Measurements from ENCODE around the gene TRMT10C. TPM values are rescaled to one million over a fixed set of nuclear protein-coding genes. Genes with fewer than 3 reads are reported as not detected.
A peak's percentile ranks its signal among the peaks of the same experiment; 100 is the strongest.

The TRMT10C gene
- total and polyA plus RNA-seq, 9 of the 15 experiments (the other 6 are each of a cell fraction or from before 2014, with no cell fraction given) = 48.6 to 106 (median 63.9) TPM

DNA sequence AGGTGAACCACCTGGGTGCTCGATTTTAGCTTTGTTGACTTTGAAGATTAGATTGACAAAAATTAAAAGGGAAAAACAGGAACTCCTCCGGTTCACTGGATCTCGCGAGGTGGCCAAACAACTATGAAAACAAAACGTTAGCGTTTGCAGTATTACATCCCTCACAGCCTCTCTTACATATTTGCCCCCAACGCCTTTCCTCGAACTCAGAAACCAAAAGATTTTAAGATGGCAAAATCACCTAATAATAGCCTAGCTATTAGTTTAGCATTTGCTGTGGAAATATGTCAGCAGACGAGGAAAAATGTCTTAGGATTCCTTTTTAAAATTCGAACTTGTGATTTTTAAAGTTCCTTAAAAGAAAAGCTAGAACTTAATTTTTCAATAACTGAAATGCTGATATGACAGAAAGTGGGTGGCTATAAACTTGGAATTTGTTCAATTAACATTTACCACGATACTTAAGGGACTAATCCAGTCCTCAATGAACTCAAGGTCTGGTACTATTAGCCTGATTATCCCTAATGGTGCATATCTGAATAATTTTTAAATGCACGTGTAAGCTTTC is 48.2 kb upstream of the TRMT10C start (continued):
- TF ChIP-seq ZNF584 (CRISPR knock-in tag; IDR thresholded peaks at IDR 0.05; ENCODE audit: low read depth) = no peak
- no peak for TF ChIP-seq POLR3A (IDR thresholded peaks at IDR 0.05; ENCODE audit: borderline replicate concordance, extremely low read depth, insufficient read depth, insufficient read length)
- TF ChIP-seq, protein P1, sequence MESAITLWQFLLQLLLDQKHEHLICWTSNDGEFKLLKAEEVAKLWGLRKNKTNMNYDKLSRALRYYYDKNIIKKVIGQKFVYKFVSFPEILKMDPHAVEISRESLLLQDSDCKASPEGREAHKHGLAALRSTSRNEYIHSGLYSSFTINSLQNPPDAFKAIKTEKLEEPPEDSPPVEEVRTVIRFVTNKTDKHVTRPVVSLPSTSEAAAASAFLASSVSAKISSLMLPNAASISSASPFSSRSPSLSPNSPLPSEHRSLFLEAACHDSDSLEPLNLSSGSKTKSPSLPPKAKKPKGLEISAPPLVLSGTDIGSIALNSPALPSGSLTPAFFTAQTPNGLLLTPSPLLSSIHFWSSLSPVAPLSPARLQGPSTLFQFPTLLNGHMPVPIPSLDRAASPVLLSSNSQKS (CRISPR knock-in tag; IDR thresholded peaks at IDR 0.05) = no peak
- no peak for TF ChIP-seq HLTF (IDR thresholded peaks at IDR 0.05)
- TF ChIP-seq, protein P2, sequence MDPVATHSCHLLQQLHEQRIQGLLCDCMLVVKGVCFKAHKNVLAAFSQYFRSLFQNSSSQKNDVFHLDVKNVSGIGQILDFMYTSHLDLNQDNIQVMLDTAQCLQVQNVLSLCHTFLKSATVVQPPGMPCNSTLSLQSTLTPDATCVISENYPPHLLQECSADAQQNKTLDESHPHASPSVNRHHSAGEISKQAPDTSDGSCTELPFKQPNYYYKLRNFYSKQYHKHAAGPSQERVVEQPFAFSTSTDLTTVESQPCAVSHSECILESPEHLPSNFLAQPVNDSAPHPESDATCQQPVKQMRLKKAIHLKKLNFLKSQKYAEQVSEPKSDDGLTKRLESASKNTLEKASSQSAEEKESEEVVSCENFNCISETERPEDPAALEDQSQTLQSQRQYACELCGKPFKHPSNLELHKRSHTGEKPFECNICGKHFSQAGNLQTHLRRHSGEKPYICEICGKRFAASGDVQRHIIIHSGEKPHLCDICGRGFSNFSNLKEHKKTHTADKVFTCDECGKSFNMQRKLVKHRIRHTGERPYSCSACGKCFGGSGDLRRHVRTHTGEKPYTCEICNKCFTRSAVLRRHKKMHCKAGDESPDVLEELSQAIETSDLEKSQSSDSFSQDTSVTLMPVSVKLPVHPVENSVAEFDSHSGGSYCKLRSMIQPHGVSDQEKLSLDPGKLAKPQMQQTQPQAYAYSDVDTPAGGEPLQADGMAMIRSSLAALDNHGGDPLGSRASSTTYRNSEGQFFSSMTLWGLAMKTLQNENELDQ (CRISPR knock-in tag; IDR thresholded peaks at IDR 0.05; ENCODE audit: borderline replicate concordance) = no peak
- no peak for TF ChIP-seq USF2 (CRISPR knock-in tag; IDR thresholded peaks at IDR 0.05)
- TF ChIP-seq NCOR1 (IDR thresholded peaks at IDR 0.05) = no peak
- TF ChIP-seq ZFP30 (CRISPR knock-in tag; IDR thresholded peaks at IDR 0.05; ENCODE audit: borderline replicate concordance) = no peak
- TF ChIP-seq, protein P3, sequence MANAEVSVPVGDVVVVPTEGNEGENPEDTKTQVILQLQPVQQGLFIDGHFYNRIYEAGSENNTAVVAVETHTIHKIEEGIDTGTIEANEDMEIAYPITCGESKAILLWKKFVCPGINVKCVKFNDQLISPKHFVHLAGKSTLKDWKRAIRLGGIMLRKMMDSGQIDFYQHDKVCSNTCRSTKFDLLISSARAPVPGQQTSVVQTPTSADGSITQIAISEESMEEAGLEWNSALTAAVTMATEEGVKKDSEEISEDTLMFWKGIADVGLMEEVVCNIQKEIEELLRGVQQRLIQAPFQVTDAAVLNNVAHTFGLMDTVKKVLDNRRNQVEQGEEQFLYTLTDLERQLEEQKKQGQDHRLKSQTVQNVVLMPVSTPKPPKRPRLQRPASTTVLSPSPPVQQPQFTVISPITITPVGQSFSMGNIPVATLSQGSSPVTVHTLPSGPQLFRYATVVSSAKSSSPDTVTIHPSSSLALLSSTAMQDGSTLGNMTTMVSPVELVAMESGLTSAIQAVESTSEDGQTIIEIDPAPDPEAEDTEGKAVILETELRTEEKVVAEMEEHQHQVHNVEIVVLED (CRISPR knock-in tag; IDR thresholded peaks at IDR 0.05) = no peak
- TF ChIP-seq ZNF785 (CRISPR knock-in tag; IDR thresholded peaks at IDR 0.05) = no peak
- no peak for TF ChIP-seq ZNF408 (CRISPR knock-in tag; IDR thresholded peaks at IDR 0.05; ENCODE audit: low read depth)
- no peak for TF ChIP-seq PPARD (CRISPR knock-in tag; IDR thresholded peaks at IDR 0.05)
- TF ChIP-seq FOSL1 (tag; conservative IDR thresholded peaks at IDR 0.05) = peak; percentile 38; the same call in 1 of the 2 replicates
- TF ChIP-seq RBM22 (IDR thresholded peaks at IDR 0.05; ENCODE audit: low read depth, low read length, poor library complexity, severe bottlenecking) = no peak
- TF ChIP-seq KDM1A (IDR thresholded peaks at IDR 0.05) = no peak
- TF ChIP-seq POLR2G (IDR thresholded peaks at IDR 0.05; ENCODE audit: low read depth, low read length) = no peak
- TF ChIP-seq MECOM (CRISPR knock-in tag; IDR thresholded peaks at IDR 0.05) = no peak
- no peak for TF ChIP-seq ZNF217 (CRISPR knock-in tag; IDR thresholded peaks at IDR 0.05)
- TF ChIP-seq PTBP1 (IDR thresholded peaks at IDR 0.05; ENCODE audit: low read depth, low read length) = no peak
